ENCODE data around the gene LDLR.
"Not testable (repeated sequence)": the region's sequence is repeated elsewhere in the genome, so short reads cannot be mapped to it uniquely, and the experiment has no call there.

Gene LDLR

DNA sequence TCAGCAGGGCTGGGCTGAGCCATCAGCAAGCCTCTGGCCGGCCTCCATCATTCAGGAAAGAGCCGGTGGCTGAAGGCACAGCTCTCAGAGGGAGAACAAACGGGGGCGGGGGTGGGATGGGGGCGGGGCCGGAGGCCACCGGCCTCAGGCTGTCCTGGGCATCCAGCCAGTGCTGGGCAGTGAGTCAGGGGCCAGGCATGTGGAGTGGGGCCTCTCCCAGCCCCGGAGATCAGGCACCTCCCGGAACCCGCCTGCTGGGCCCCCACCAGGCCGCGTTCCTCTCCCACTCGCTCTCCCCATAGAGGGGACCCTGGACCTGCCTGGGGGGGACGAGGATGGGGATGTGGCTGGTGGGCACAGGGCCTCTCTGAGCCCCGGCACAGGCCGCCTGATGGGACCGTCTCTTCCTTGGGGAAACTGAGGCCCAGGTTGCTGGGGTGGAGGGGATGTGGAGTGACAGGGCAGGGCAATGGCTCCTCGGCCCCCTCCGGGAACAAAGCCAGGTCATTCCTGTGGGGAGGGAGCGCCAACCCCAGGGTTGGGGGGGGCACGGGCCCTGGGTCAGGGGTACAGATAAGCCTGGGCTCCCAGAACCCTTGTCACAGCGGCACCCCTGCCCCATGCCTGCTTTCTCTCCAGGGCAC is 53.4 kb downstream of the LDLR start:
- no peak for FAIRE-seq

DNA sequence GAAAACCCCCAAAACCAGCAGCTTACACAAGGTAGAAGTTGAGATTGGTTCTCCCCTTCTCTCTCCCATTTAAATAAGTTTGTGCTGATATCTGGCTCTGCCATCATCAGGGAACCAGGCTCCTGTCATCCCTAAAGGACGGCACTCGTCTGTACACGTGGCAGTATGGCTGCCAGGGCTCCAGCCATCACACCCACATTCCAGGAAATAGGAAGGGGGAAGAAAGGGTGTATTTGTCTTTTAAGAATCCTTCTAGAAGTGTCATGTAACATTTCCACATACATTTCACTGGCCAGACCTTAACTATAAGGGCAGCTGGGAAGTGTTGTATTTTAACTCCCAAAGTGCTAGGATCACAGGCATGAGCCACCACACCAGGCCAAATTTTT is 56.3 kb downstream of the LDLR start:
- FAIRE-seq = no peak

DNA sequence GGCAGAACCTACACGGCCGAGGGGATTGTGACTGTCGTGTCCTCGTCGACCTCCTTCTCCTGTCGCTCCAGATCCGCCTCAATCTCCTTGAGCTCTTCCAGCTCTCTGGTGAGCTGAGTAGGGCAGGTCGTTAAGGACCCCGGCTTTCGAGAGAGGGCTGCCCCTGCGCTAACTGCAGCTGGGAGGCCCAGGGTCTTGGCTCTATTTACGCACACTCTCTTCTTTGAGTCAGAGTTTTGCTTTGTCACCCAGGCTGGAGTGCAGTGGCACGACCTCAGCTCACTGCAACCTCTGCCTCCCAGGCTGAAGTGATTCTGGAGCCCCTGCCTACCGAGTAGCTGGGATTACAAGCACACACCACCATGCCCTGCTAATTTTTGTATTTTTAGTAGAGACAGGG is 58.7 kb downstream of the LDLR start:
- FAIRE-seq = no peak

DNA sequence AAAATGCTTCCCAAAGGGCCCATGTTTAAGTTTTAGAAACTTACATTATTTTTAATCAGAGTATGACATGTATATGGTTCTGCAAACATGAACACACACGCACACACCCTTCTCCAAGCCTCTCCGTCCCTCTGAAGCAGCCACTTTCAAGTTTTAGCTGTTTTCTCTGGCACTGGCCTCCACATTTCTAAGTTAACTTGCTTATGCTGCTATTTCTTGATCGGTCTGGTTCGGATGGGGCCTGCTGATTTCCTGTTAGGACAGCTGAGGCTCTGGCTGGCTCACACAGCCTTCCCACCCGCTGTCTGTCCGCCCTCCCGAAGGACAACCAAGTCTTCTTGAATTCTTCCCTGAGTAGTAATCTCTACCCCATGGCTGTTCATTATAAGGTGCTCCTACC is 61.9 kb downstream of the LDLR start:
- no peak for FAIRE-seq

DNA sequence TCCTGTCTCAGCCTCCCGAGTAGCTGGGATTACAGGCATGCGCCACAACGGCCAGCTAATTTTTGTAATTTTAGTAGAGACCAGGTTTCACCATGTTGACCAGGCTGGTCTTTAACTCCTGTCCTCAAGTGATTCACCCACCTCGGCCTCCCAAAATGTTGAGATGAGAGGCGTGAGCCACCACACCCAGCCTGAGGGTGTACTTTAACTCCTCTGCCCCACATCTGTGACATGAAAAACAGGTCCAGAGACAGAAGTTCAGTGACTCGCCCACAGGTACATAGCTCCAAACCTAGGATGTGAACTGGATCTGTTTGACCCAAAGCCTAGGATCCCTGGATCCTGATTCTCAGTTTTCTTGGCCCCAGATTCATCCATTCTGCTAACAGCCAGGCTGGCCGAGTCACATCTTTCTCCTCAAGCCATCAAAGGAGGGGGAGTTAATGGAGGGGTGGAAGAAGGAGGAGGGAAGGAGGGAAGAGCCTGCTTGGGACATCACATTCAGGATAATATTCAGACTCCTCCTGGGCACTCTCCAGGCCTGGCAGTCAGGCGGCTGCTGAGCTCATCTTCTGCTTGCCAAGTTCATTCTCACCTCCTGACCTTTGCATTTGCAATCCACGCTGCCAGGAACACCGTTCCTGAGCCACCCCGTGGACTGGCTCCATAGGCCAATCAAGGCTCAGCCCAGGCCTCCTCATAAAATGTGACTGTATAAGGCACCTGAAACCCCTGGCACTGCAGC is 63.2 kb downstream of the LDLR start:
- FAIRE-seq = no peak

DNA sequence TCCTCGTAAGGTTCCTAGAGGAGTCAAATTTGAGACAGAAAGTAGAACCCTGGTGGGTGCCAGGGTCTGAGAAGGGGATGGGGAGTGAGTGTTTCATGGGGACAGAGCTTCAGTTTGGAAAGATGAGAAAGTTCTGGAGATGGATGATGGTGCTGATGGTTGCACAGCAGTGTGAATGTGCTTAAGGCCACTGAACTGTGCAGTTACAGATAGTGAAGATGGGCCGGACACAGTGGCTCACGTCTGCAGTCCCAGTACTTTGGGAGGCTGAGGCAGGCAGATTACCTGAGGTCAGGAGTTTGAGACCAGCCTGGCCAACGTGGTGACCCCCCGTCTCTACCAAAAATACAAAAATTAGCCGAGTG is 65.4 kb downstream of the LDLR start:
- no peak for FAIRE-seq

DNA sequence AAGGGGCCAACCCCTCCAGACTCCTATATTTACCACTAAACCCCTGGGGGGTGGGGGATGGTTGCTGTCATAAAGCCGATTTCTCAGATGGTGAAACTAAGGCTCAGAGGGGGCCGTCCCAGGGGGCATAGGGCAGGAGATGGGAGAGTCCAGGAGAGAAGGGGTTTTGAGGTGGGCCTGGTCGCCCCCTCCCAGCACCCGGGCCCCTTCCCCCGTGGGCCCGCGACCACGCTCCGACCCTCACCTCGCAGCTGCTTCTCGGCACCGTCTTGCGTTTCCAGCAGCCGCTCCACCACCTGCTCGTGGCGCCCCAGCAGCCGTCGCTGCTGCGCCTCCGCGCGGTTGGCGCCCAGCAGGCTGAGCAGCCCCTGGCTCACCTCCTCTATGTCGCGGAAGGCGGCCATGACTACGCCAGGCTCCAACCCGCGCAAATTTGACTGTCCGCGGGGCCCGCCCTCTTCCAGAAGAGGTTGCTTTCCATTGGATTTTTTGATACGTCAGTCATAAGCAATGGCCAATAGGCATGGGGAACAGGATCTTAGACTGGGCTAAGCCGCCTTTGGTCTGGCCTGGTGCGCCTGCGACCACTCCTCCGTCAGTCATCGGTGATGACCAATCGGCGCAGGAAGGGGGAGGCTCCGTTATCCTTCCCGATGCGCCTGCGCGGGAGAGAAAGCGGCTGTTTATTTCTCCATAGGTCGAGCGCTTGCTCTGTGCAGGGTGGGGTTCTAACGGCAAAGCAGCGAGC is 66.3 kb downstream of the LDLR start, which contains the start of gene SPC24:
TSS of gene SPC24 (minus strand) at position 410 of the 748 bp plus-strand sequence. CDS start at position 404, 6 bp downstream.
- FAIRE-seq = peak; percentile 94

DNA sequence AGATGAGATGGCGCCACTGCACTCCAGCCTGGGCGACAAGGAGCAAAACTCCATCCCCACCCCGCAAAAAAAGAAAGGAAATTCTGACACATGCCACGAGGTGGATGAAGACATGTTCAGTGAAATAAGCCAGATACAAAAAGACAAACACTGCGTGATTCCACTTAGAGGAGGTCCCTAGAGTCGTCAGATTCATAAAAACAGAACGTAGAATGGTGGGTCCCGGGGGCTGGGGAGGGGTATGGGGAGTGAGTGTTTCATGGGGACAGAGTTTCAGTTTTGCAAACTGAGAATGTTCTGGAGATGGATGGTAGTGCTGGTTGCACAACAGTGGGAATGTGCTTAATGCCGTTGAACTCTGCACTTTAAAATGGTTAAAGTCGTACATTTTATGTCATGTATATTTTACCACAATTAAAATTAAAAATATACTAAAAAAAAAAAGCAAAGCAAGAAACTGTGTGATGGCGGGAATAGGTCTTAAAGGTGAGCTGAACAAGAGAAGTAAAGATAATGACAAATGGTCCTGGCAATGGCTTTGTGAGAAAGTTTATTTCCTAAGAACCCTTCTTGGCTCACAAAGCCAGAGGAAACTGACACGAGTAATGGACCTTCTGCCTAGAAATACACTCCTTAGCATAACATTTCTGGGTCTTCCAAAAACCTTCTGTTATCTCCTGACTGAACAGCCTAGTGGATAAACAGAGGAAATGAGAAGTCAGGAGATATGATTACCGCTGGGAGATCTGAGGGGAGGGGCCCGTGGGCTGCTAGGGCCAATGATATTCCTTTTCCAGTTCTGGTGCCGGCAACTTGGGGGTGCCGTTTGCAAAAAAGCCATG is 70.6 kb downstream of the LDLR start:
- FAIRE-seq = no peak

DNA sequence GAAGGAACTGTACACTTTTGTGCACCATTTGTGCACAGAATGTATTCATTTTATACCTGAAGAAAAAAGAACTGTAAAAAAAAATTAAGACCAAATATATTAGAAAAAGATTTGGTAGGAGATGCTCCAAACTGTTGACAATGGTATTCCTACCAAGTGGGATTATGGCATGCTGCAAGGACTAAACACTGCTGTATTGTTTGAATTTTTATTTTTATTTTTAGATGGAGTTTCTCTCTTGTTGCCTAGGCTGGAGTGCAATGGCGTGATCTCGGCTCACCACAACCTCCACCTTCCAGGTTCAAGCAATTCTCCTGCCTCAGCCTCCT is 71.1 kb downstream of the LDLR start:
- not testable (repeated sequence) for FAIRE-seq

DNA sequence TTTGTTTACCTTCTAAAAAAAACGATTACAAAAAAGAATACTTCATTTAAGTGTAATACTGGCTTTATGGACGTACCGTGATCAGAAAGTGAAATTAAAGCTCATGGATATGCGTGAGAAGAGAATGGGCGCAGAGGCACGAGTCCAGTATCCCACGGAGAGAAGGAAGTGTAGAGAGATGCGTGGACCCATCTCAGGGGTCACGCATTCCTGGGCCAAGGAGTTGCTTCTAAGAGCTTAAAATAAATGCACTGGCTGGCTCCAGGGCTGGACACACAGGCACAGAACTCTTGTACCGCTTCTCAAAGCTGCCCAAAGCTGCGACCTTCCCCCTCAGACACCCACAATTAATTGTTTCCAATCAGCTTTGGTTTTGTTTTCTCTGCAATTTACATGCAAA is 75.0 kb downstream of the LDLR start:
- FAIRE-seq = no peak

DNA sequence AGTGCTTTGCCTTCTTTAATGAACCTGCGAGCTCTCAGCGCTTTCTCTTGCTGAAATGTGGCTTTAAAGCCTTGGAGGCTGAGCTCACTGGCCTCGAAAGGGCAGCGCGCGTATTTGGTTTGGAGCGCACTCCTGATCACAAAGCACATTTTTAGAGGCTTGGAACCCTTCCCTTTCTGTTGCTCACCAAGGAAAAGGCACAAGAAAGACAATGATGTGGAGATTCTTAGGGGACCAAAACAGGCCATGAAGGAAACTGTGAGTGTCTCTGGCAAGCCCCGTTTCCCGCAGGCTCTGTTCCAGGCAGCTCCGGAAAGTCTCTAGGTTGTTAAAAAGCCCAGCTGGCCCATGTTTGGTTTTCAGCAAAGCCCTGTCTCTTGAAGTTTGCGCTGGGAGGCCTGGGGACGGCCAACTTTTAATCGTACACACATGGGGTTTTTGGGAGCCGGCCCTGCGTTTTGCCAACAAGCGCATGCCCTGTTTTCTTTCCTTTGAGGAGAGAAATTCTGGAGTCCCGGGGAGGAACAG is 75.7 kb downstream of the LDLR start:
- no peak for FAIRE-seq

DNA sequence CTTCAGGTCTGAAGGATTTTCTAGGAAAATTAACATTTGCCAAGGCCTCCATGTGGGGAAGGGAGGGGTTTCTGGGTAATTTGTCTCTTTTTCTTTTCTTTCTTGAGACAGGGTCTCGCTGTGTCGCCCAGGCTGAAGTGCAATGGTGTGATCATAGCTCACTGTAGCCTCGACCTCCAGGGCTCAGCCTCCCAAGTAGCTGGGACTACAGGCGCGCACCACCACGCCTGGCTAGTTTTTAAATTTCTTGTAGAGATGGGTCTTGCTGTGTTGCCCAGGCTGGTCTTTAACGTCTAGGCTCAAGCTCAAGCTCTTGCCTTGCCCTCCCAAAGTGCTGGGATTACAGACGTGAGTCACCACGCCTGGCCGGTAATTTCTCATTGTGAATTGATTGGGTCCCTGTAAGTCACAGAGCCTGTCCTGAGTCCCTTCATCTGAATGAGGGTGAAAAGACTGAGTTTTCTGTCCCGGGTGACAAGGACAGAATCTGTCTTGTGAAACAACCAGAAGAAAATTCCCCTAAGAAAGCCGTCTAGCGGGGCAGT is 76.3 kb downstream of the LDLR start:
- no peak for FAIRE-seq

DNA sequence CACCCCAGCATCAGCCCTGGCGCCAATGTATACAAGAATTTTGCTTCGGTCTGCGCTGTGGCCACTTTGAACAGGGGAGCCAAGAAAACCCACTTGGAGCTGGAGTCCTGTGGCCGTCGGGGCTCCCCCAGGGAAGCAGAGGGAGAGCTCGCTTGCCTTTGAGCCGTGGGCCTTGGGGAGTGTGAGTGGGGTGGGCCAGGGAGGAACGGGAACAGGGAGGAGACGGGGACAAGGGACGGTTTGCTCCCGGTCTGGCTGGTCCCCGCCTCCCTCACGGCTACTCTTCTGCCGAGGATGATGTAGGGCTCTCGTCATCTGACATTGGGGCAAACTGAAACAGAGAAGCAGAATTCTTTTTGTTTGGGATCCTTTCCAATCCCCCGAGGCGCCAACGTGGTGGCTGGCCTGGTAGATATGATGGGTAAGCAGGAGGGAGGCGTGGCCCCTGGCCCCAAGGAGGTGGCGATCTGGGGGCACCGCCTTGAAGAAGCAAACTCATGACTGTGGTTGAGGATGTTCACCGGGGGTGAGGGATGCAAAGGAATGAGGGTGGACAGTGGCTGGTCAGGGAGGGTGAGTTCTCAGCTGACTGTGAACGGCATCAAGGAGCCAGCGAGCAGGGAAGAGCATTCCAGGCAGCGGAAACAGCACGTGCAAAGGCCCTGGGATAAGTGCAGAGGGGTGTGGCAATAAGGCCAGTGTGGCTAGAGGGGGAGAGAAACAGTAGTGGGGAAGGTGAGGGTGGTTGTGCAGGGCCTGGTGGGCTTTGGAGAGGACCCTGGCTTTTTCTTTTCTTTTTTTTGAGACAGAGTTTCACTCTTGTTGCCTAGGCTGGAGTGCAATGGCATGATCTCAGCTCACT is 77.2 kb downstream of the LDLR start:
- no peak for FAIRE-seq

DNA sequence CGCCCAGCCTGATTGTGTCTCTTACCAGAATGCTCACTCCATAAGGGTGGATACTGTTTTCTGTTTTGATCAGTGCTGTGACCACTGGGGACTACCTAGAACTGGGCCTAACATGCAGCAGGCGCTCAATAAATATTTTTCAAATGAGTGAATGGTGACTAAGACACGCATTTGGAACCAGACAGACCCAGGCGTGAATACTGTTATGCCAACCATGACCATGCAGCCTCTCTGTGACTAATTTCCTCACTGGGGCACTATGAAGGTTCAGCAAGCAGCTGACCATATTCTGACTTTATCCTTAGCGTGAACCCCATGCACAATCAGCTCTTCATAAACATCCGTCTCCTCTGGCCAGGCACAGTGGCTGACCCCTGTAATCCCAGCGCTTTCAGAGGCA is 79.3 kb downstream of the LDLR start:
- no peak for FAIRE-seq

DNA sequence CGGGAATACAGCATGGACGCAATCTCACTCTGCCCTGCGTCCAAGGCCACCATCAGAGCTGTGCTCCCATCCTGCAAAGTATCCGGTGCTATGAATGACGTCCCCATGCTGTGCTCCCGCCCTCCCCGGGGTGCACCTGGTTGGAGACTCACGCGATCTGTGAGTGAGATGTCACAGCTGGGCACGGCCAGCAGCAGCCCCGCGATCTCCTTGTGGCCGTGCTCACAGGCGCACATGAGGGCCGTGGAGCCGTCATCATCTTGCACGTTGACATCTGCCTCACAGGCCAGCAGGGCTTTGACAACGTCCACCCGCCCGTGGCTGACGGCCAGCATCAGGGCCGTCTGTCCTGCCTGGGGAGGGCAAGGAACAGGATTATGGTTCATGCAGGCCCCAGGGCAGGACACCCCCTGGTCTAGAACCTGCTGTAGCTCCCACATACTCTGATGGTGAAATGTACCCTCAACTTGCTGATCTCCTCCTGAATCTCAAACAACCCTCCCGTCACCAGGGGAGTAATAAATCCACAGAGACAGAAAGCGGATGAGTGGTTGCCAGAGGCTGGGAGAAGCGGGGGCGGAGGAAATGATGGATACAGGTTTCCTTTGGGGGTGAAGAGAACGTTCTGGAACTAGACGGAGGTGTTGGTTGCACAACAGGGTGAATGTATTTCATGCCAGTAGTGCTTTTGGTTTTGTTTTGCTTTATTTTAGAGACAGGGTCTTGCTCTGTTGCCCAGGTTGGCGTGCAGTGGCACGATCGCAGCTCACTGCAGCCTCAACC is 80.8 kb downstream of the LDLR start:
- FAIRE-seq = no peak

DNA sequence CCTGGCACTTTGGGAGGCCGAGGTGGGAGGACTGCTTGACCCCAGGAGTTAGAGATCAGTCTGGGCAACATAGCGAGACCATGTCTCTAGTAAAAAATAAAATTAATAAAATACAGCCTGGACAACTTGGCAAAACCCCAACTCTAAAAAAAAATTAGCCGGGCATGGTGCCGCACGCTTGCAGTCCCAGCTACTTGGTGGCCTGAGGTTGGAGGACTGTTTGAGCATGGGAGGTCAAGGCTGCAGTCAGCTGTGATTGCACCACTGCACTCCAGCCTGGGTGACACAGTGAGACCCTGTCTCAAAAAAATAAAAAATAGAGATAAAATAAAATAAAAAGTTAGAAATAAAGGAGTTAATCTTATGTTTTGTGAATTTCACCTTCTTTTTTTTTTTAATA is 81.9 kb downstream of the LDLR start:
- FAIRE-seq = no peak

DNA sequence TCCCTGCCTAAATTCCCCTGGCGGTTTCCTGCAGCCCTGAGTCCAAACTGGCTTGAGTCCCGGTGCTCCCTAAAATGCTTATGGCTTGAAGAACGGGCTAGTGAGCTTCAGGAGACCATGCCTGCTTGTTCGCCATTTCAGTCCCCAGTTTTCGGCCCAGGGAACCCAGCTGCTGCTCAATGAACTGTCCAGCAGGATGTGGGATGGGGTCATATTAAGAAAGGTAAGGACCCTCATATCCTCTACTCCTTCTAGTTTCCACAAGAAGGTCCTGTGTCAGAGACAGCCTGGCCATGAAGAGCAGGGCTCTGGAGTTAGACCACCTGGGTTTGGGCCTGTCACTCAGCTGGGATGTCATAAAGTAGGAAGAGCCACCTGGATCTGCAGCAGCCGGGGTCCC is 83.3 kb downstream of the LDLR start:
- FAIRE-seq = no peak

DNA sequence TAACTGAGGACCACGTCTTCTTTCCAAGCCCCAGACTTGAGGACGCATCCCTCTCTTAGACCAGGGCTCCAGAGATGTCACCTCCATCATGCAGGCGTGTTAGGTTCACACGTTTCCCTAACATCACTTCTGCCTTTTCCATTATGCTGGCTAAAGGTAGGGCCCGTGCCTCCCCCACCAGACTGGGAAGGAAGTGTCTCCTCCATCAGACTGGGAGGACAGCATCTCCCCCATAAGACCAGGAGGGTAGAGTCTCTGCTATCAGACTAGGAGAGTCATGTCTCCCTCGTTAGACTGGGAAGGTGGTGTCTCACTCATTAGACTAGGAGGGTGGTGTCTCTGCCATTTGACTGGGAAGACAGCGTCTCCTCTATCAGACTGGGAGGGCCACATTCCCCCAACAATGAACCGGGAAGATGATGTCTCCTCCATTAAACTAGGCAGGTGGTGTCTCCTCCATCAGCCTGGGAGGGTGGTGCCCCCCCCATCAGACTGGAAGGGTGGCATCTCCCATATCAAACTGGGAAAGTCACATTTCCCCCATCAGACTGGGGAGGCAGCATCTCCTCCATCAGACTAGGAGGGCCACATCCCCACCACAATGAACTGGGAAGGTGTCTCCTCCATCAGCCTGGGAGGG is 84.4 kb downstream of the LDLR start:
- no peak for FAIRE-seq

DNA sequence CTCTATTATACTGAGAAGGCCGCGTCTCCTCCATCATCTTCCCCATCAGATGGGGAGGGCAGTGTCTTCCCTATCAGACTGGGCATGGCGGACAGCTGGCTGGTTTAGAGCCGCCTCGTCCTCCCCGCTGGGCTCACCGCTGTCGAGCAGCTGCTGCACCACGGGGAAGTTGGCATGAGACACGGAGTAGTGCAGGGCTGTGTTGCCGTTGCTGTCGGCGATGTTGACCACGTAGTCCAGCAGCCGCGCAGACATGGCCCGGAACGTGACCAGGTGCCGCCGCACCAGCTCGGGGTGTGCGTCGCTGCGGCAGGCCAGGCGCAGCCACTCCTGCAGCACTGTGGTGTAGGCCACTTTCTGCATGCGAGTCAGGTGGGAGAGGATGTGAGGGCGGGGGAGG is 85.1 kb downstream of the LDLR start:
- FAIRE-seq = no peak

DNA sequence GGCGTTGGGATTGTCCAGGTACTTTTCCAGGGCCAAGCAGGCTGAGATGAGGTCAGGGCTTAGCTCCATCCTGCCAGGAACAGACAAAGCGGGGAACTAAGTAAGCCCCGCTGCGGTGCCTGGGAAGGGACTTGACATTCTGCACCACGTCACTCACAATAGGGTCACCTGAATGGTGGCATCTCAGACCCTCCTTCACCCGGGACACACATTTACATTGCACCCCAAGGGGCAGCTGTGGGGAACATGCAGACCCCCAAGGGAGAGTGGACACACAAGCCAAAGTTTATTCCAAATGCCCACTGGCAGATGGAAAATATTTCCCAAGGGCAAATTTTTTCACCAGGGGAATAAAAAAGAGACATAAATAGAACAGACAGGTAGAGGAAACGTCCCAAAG is 86.7 kb downstream of the LDLR start:
- FAIRE-seq = no peak

Data from TTC549 (cell line).